ENCODE measurements around the gene PTPN20.

DNA sequence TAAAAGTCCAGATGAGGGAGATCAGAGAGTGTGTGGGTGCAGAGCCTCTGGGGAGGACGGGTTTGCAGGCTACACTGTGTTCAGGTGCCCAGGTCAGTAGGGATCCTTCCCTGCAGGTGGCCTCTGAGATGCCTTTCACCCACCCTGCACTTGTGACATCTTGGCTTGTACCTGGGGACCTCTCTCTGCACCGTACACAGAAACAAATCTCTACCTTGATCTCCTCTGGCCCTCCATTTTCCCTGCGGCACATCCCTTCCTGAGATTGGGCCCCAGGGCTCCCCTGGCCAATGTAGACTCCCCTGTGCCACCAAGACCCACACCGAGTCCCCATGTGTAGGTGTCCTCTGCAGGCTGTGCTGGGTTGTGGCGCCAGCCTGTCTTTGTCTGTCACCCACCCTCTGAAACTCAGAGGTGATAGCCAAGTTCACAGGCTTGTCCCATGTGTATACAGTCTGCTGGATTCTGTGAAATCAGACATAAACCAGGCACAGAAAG, 140.6 kb downstream of the PTPN20 start:
- no peak for TF ChIP-seq CTCF (IDR thresholded peaks at IDR 0.05)
- TF ChIP-seq EP300 (IDR thresholded peaks at IDR 0.05) = no peak

Data from tibial nerve (tissue), 4 donors.